B cell (primary cell): ENCODE measurements around the gene EIF3J. TPM values are rescaled to one million over a fixed set of nuclear protein-coding genes. Genes with fewer than 3 reads are reported as not detected.

Experiments used
- ATAC-seq: fragments of 200-7000 bp; cut with Tn5 transposase; one replicate; pipeline ENCODE4 v1.10.0; 2021; ENCODE audit warnings: low read depth, mild to moderate bottlenecking, moderate number of reproducible peaks, moderate library complexity
- CTCF ChIA-PET: fragments of 350-600 bp; sonication (Branson Sonifier 250); formaldehyde crosslinking; loops from one replicate; lab custom pipeline; 2021; ENCODE audit warnings: antibody characterized with exemption, inconsistent platforms; lab: Charles Lee
- POLR2A ChIA-PET: fragments of 350-600 bp; sonication (Branson Sonifier 250); formaldehyde crosslinking; loops from one replicate; lab custom pipeline; 2021; ENCODE audit warnings: antibody characterized with exemption; lab: Charles Lee
- DNase-seq: peaks from one replicate; pipeline ENCODE4 v3.0.0; 2013
- H2AFZ ChIP-seq: 2 replicates; pipeline ENCODE4 v1.6.1; 2012; ENCODE audit warnings: mild to moderate bottlenecking, low read depth, low read length; ENCODE audit not compliant: insufficient read depth, poor library complexity, severe bottlenecking
- H3K27ac ChIP-seq, 2 donors: 1 replicate in 1 of 2; 2 replicates in 1 of 2; pipeline ENCODE4 v1.5.1; 2012 to 2013; ENCODE audit warnings: low read length in 2 of 2, mild to moderate bottlenecking in 2 of 2, moderate library complexity in 1 of 2
- H3K27me3 ChIP-seq, 4 experiments: fragments of 200-600 bp in 1 of 4; sonication (generic) in 1 of 4; replicated peaks in 1 of 4; 1 replicate in 2 of 4; 2 replicates in 2 of 4; pipeline versions ENCODE4 v1.6.1 to v1.7.0; 2013 to 2016; ENCODE audit warnings: low read length in 3 of 4, mild to moderate bottlenecking in 2 of 4, mixed read lengths in 1 of 4, moderate library complexity in 1 of 4; ENCODE audit not compliant: insufficient read depth in 4 of 4, control insufficient read depth in 3 of 4; ENCODE audit errors: control extremely low read depth in 1 of 4
- H3K36me3 ChIP-seq, 2 experiments: replicated peaks in 1 of 2; 1 replicate in 1 of 2; 2 replicates in 1 of 2; pipeline versions ENCODE4 v1.6.1 to v1.7.1; 2013; ENCODE audit warnings: low read length in 1 of 2; ENCODE audit not compliant: insufficient read depth in 2 of 2, control insufficient read depth in 1 of 2; ENCODE audit errors: control extremely low read depth in 1 of 2, extremely low read depth in 1 of 2
- H3K4me1 ChIP-seq, 2 donors: fragments of 200-600 bp in 1 of 2; sonication (generic) in 1 of 2; 1 replicate in 1 of 2; 2 replicates in 1 of 2; pipeline versions ENCODE4 v1.5.1 to v1.6.1; 2013 to 2017; ENCODE audit warnings: low read length in 2 of 2; ENCODE audit not compliant: control insufficient read depth in 2 of 2, insufficient read depth in 2 of 2
- H3K4me2 ChIP-seq: replicated peaks from 2 replicates; pipeline ENCODE3; 2012; ENCODE audit warnings: mild to moderate bottlenecking, low read depth, low read length; ENCODE audit not compliant: poor library complexity, severe bottlenecking
- H3K4me3 ChIP-seq, 5 experiments: fragments of 200-600 bp in 1 of 5; sonication (generic) in 1 of 5; 1 replicate in 3 of 5; 2 replicates in 2 of 5; pipeline versions ENCODE4 v1.5.1 to v1.7.0; 2011 to 2016; ENCODE audit warnings: low read length in 4 of 5, mild to moderate bottlenecking in 4 of 5, low read depth in 2 of 5, control low read depth in 1 of 5, moderate library complexity in 1 of 5; ENCODE audit not compliant: insufficient read depth in 1 of 5; ENCODE audit errors: control extremely low read depth in 1 of 5, extremely low read depth in 1 of 5
- H3K79me2 ChIP-seq: fragments of 200-600 bp; sonication (generic); one replicate; pipeline ENCODE4 v1.6.0; 2016; ENCODE audit warnings: low read length; ENCODE audit not compliant: control insufficient read depth, insufficient read depth
- H3K9ac ChIP-seq: fragments of 200-600 bp; sonication (generic); 2 replicates; pipeline ENCODE4 v1.6.1; 2017; ENCODE audit warnings: mild to moderate bottlenecking, low read length, moderate library complexity
- H3K9me3 ChIP-seq, 3 donors: one replicate each; pipeline versions ENCODE4 v1.6.1 to v1.7.1; 2013; ENCODE audit warnings: low read length in 2 of 3; ENCODE audit not compliant: control insufficient read depth in 2 of 3, insufficient read depth in 1 of 3; ENCODE audit errors: control extremely low read depth in 1 of 3
- H4K20me1 ChIP-seq: 2 replicates; pipeline ENCODE4 v1.6.0; 2012; ENCODE audit warnings: mild to moderate bottlenecking, low read length; ENCODE audit not compliant: insufficient read depth, control insufficient read depth, poor library complexity, severe bottlenecking
- H3K27ac Mint-ChIP-seq: one replicate; pipeline ENCODE4 v1.8.0; 2021; ENCODE audit warnings: mixed read lengths
- H3K27me3 Mint-ChIP-seq: one replicate; pipeline ENCODE4 v1.8.0; 2021; ENCODE audit warnings: mixed read lengths
- H3K4me1 Mint-ChIP-seq: one replicate; pipeline ENCODE4 v1.8.0; 2021; ENCODE audit warnings: mixed read lengths
- H3K4me3 Mint-ChIP-seq: one replicate; pipeline ENCODE4 v1.8.0; 2021; ENCODE audit warnings: mixed read lengths
- H3K9me3 Mint-ChIP-seq: one replicate; pipeline ENCODE4 v1.8.0; 2022; ENCODE audit warnings: mixed read lengths; ENCODE audit not compliant: insufficient read depth
- EZH2 ChIP-seq: IDR thresholded peaks from 2 replicates; pipeline ENCODE4 v1.6.1; 2012; ENCODE audit warnings: borderline replicate concordance, low read depth, mild to moderate bottlenecking, moderate library complexity, low read length; ENCODE audit not compliant: insufficient read depth, poor library complexity, severe bottlenecking
- WGBS: methylation state at CpG from one replicate; pipeline ENCODE4 v1.1.5; 2013; ENCODE audit warnings: missing lambda C conversion rate; ENCODE audit not compliant: insufficient coverage; 5-methylcytosine and 5-hydroxymethylcytosine counted together
- intact Hi-C: fragments of 100-400 bp; cut with micrococcal nuclease; formaldehyde crosslinking; loops from one replicate; pipeline ENCODE4 v1.10.0; 2022
- polyA plus RNA-seq: library from polyadenylated mRNA; depleted of rRNA; stranded (reverse); fragments of >200 nt; gene quantifications from 2 replicates; pipeline ENCODE4 v1.2.3, GENCODE V29; 2012
- total RNA-seq, 2 donors: library from RNA; stranded (reverse); fragments of 120-200 nt in 1 of 2; gene quantifications; 1 replicate in 1 of 2; 2 replicates in 1 of 2; pipeline versions ENCODE4 v1.2.3 to v1.2.4, GENCODE V29; 2013 to 2022
- TF ChIP-seq, protein P1 (sequence below): fragments of 200-600 bp; IDR thresholded peaks from one replicate; pipeline ENCODE4 v1.8.0; 2022; ENCODE audit warnings: antibody characterized with exemption, mild to moderate bottlenecking

The EIF3J gene
- total and polyA plus RNA-seq, 2 donors (not counting 1 experiment from before 2014, with no cell fraction given): 16.5 to 66.7 TPM

DNA sequence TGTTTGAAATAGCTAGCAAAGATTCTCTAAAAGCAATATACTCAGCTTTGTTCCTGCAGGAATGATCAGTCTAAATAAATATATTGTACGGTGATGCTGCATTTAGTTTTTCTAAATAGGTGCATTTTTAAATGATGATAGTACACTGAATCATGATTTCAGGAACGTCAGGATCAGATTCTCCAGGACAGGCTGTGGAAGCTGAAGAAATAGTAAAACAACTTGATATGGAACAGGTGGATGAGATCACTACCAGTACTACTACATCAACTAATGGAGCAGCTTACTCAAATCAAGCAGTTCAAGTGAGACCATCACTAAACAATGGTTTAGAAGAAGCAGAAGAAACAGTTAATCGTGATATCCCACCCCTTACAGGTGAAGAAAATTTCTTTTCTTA is 46.3 kb upstream of the EIF3J start:
- Mint-ChIP-seq H3K4me1 (no peaks in the 10 kb centered on the region), H3K4me3 (no peak overlapping the region), H3K27me3 (no peaks in the 10 kb centered on the region), H3K27ac (no peak overlapping the region), H3K9me3 (no peaks in the 10 kb centered on the region)
- Histone ChIP-seq H3K27me3 (no peaks in the 10 kb centered on the region), H3K4me2 (no peak overlapping the region), H3K36me3 (peaks cover 0 to 49% of the 10 kb centered on the region in 2 experiments), H3K79me2 (peaks cover 10% of the 10 kb centered on the region), H3K9me3 (no peaks in the 10 kb centered on the region), H3K4me1 (no peaks in the 10 kb centered on the region), H4K20me1 (no peaks in the 10 kb centered on the region), H3K9ac (no peak overlapping the region), H2AFZ (no peak overlapping the region), H3K27ac (no peak overlapping the region), H3K4me3 (no peak overlapping the region)
- TF ChIP-seq EZH2: no peak
- TF ChIP-seq, protein P1, sequence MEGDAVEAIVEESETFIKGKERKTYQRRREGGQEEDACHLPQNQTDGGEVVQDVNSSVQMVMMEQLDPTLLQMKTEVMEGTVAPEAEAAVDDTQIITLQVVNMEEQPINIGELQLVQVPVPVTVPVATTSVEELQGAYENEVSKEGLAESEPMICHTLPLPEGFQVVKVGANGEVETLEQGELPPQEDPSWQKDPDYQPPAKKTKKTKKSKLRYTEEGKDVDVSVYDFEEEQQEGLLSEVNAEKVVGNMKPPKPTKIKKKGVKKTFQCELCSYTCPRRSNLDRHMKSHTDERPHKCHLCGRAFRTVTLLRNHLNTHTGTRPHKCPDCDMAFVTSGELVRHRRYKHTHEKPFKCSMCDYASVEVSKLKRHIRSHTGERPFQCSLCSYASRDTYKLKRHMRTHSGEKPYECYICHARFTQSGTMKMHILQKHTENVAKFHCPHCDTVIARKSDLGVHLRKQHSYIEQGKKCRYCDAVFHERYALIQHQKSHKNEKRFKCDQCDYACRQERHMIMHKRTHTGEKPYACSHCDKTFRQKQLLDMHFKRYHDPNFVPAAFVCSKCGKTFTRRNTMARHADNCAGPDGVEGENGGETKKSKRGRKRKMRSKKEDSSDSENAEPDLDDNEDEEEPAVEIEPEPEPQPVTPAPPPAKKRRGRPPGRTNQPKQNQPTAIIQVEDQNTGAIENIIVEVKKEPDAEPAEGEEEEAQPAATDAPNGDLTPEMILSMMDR: no peak
- no CpG with 5 or more reads among the region's 3 CpGs for WGBS
- no peak for ATAC-seq
- POLR2A ChIA-PET: no interaction called here
- no peak for DNase-seq
- intact Hi-C loops: no loop called here
- CTCF ChIA-PET: interaction anchor here (0.6 to 1.2 kb wide), 3 partner anchors 11 to 21 kb away, joined by 3 to 9 read pairs (median 3); no protein-coding TSS in a partner anchor

DNA sequence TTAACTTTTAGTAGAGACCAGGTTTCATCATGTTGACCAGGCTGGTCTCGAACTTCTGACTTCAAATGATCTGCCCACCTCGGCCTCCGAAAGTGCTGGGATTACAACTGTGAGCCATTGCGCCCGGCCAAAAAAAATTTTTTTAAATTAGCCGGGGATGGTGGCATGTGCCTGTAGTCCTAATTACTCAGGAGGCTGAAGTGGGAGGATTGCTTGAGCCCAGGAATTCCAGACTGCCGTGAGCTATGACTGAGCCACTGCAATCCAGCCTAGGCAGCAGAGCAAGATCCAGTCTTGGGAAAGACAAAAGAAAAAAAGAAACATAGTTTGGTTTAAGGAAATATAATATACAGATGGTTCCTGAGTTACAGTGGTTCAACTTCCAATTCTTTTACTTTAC is 44.9 kb upstream of the EIF3J start:
- no peak overlapping the region for H3K9ac ChIP-seq
- Mint-ChIP-seq H3K27ac (no peak overlapping the region), H3K27me3 (no peaks in the 10 kb centered on the region), H3K4me1 (no peaks in the 10 kb centered on the region), H3K9me3 (no peaks in the 10 kb centered on the region), H3K4me3 (no peak overlapping the region)
- no peaks in the 10 kb centered on the region for H3K4me1 ChIP-seq
- ChIA-PET CTCF (no interaction called here), POLR2A (no interaction called here)
- H3K36me3 ChIP-seq: peaks cover 0 to 53% of the 10 kb centered on the region in 2 experiments
- DNase-seq (no peak), ATAC-seq (no peak)
- TF ChIP-seq EZH2: no peak
- TF ChIP-seq, protein P1: no peak
- no peak overlapping the region for H3K27ac ChIP-seq
- intact Hi-C loops: no loop called here
- H3K9me3 ChIP-seq: no peaks in the 10 kb centered on the region
- no peak overlapping the region for H3K4me2 ChIP-seq
- no peak overlapping the region for H2AFZ ChIP-seq
- H3K27me3 ChIP-seq: no peaks in the 10 kb centered on the region
- H4K20me1 ChIP-seq: no peaks in the 10 kb centered on the region
- WGBS: 100% methylated on average over 6 of the region's 7 CpGs
- peaks cover 7% of the 10 kb centered on the region for H3K79me2 ChIP-seq
- H3K4me3 ChIP-seq: no peak overlapping the region
